Endodermal cell (in vitro differentiated cells): Measurements from ENCODE around the gene DHDDS. TPM values are rescaled to one million over a fixed set of nuclear protein-coding genes. Genes with fewer than 3 reads are reported as not detected.

ENCODE experiments used
- DNase-seq: peaks from one replicate; pipeline ENCODE4 v3.0.0-alpha.2; 2017
- H3K27ac ChIP-seq: 2 replicates; pipeline ENCODE4 v1.5.1; 2013; ENCODE audit warnings: mild to moderate bottlenecking, low read depth, low read length, moderate library complexity
- H3K27me3 ChIP-seq: 2 replicates; pipeline ENCODE4 v1.6.1; 2013; ENCODE audit warnings: mild to moderate bottlenecking, low read length, moderate library complexity; ENCODE audit not compliant: insufficient read depth, control insufficient read depth, poor library complexity, severe bottlenecking
- H3K36me3 ChIP-seq: 2 replicates; pipeline ENCODE4 v1.7.0; 2013; ENCODE audit warnings: mild to moderate bottlenecking, low read length, moderate library complexity; ENCODE audit not compliant: control insufficient read depth, insufficient read depth
- H3K4me1 ChIP-seq: one replicate; pipeline ENCODE4 v1.7.0; 2013; ENCODE audit warnings: low read length; ENCODE audit not compliant: control insufficient read depth, insufficient read depth
- H3K4me3 ChIP-seq: 2 replicates; pipeline ENCODE4 v1.5.1; 2013; ENCODE audit warnings: mild to moderate bottlenecking, low read length, moderate library complexity
- H3K9ac ChIP-seq: 2 replicates; pipeline ENCODE4 v1.6.1; 2013; ENCODE audit warnings: mild to moderate bottlenecking, low read length, moderate library complexity; ENCODE audit not compliant: poor library complexity, severe bottlenecking; ENCODE audit errors: extremely low read depth
- H3K9me3 ChIP-seq: 2 replicates; pipeline ENCODE4 v1.6.1; 2013; ENCODE audit warnings: mild to moderate bottlenecking, low read length, moderate library complexity; ENCODE audit not compliant: control insufficient read depth
- H3K27ac Mint-ChIP-seq: 2 replicates; pipeline ENCODE4 v1.8.0; 2020; ENCODE audit warnings: mixed read lengths
- H3K27me3 Mint-ChIP-seq: 2 replicates; pipeline ENCODE4 v1.8.0; 2021; ENCODE audit warnings: mild to moderate bottlenecking, mixed read lengths; ENCODE audit not compliant: insufficient read depth
- H3K36me3 Mint-ChIP-seq: 2 replicates; pipeline ENCODE4 v1.8.0; 2020; ENCODE audit warnings: low read depth, mixed read lengths
- H3K4me1 Mint-ChIP-seq: 2 replicates; pipeline ENCODE4 v1.8.0; 2020; ENCODE audit warnings: mixed read lengths
- H3K4me3 Mint-ChIP-seq: 2 replicates; pipeline ENCODE4 v1.8.0; 2020; ENCODE audit warnings: mild to moderate bottlenecking, moderate library complexity, mixed read lengths
- H3K9me3 Mint-ChIP-seq: 2 replicates; pipeline ENCODE4 v1.8.0; 2020; ENCODE audit warnings: mild to moderate bottlenecking, mixed read lengths
- WGBS, 2 experiments: methylation state at CpG; one replicate each; pipeline versions ENCODE4 v1.1.5 to v1.1.7; 2013; ENCODE audit warnings: missing lambda C conversion rate in 2 of 2, mixed read lengths in 1 of 2; ENCODE audit not compliant: insufficient coverage in 1 of 2, insufficient read length in 1 of 2; 5-methylcytosine and 5-hydroxymethylcytosine counted together
- total RNA-seq, 2 donors: library from RNA; stranded (reverse); fragmentation: NEBNext Ultra II Directional in 1 of 2; extraction: Animal tissue kit (Norgen Biotek cat#: 25700) in 1 of 2; gene quantifications; 2 replicates in 1 of 2; 3 replicates in 1 of 2; pipeline ENCODE4 v1.2.1, GENCODE V29; 2021
- TF ChIP-seq, protein P1 (sequence below): fragments of 200-600 bp; sonication (generic); conservative IDR thresholded peaks from 2 replicates; pipeline ENCODE4 v1.5.0; 2021; ENCODE audit warnings: antibody characterized with exemption, mild to moderate bottlenecking

DHDDS gene
- total RNA-seq, 2 donors from 2014 or later = 51.1 to 55.1 TPM

- no peak overlapping the region for H3K27ac ChIP-seq
- Mint-ChIP-seq H3K36me3 (no peaks in the 10 kb centered on the region), H3K4me1 (no peaks in the 10 kb centered on the region), H3K27me3 (peaks cover 4% of the 10 kb centered on the region), H3K4me3 (no peak overlapping the region), H3K27ac (no peak overlapping the region), H3K9me3 (no peaks in the 10 kb centered on the region)
- no peak for DNase-seq
- H3K36me3 ChIP-seq = no peaks in the 10 kb centered on the region
- H3K9ac ChIP-seq = no peak overlapping the region
- 90 to 92% methylated on average over 2 to 3 of the region's 3 CpGs for WGBS, 2 experiments
- no peaks in the 10 kb centered on the region for H3K9me3 ChIP-seq
- H3K27me3 ChIP-seq = no peaks in the 10 kb centered on the region
- H3K4me1 ChIP-seq = no peaks in the 10 kb centered on the region
- no peak overlapping the region for H3K4me3 ChIP-seq
- TF ChIP-seq, protein P1, sequence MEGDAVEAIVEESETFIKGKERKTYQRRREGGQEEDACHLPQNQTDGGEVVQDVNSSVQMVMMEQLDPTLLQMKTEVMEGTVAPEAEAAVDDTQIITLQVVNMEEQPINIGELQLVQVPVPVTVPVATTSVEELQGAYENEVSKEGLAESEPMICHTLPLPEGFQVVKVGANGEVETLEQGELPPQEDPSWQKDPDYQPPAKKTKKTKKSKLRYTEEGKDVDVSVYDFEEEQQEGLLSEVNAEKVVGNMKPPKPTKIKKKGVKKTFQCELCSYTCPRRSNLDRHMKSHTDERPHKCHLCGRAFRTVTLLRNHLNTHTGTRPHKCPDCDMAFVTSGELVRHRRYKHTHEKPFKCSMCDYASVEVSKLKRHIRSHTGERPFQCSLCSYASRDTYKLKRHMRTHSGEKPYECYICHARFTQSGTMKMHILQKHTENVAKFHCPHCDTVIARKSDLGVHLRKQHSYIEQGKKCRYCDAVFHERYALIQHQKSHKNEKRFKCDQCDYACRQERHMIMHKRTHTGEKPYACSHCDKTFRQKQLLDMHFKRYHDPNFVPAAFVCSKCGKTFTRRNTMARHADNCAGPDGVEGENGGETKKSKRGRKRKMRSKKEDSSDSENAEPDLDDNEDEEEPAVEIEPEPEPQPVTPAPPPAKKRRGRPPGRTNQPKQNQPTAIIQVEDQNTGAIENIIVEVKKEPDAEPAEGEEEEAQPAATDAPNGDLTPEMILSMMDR = no peak
Observed at GRCh38 chr1:26493938-26494337, 61.8 kb downstream of the DHDDS start.

GRCh38 chr1:26496861-26497260 is 64.7 kb downstream of the DHDDS start:
- Mint-ChIP-seq H3K9me3 (no peaks in the 10 kb centered on the region), H3K27me3 (peaks cover 4% of the 10 kb centered on the region), H3K27ac (no peak overlapping the region), H3K4me1 (no peaks in the 10 kb centered on the region), H3K36me3 (no peaks in the 10 kb centered on the region), H3K4me3 (no peak overlapping the region)
- no peak for DNase-seq
- TF ChIP-seq, protein P1 = no peak
- WGBS, 2 experiments = 40 to 75% methylated on average over 1 to 4 of the region's 4 CpGs
- Histone ChIP-seq H3K4me1 (no peaks in the 10 kb centered on the region), H3K27me3 (no peaks in the 10 kb centered on the region), H3K36me3 (no peaks in the 10 kb centered on the region), H3K9ac (no peak overlapping the region), H3K4me3 (no peak overlapping the region), H3K27ac (no peak overlapping the region), H3K9me3 (no peaks in the 10 kb centered on the region)

- TF ChIP-seq, protein P1 = no peak
Observed at GRCh38 chr1:26498894-26499293, 66.8 kb downstream of the DHDDS start.

More at GRCh38 chr1:26498894-26499293, 66.8 kb downstream of the DHDDS start:
- Histone ChIP-seq H3K27me3 (no peaks in the 10 kb centered on the region), H3K9ac (no peak overlapping the region), H3K9me3 (no peaks in the 10 kb centered on the region), H3K4me1 (no peaks in the 10 kb centered on the region), H3K36me3 (no peaks in the 10 kb centered on the region), H3K4me3 (no peak overlapping the region), H3K27ac (no peak overlapping the region)
- Mint-ChIP-seq H3K36me3 (no peaks in the 10 kb centered on the region), H3K4me1 (no peaks in the 10 kb centered on the region), H3K27ac (no peak overlapping the region), H3K9me3 (no peaks in the 10 kb centered on the region), H3K4me3 (no peak overlapping the region), H3K27me3 (peaks cover 4% of the 10 kb centered on the region)
- no peak for DNase-seq
- 93 to 94% methylated on average over 6 to 7 of the region's 7 CpGs for WGBS, 2 experiments
